ENCODE measurements around the gene F8. TPM values are rescaled to one million over a fixed set of nuclear protein-coding genes. Genes with fewer than 3 reads are reported as not detected.

F8 gene
- total and polyA plus RNA-seq, 7 donors = 13.5 to 31.7 (median 17.6) TPM

DNA sequence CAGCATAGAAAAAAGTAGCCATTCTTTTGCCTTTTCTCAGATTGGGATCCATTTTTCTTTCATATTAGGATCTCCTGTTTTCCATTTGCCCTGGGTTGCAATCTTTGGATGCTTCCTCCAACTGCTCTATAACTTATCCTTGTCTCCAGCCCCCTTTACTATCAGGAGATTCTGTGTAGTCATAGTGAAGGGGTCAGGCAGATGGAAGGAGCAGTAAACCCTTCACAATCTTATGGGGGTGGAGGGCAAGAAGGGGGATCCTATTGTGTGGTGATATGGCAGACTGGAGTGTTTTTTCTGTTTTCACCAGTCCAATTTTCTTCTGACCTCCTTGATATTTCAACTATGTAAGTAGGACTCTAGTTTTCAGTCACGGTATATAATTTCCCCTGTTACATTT, 186.4 kb downstream of the F8 start:
- no peak overlapping the region for H3K4me3 ChIP-seq
- 53 to 67% (median 55%) methylated on average over 1 of the region's 1 CpG for WGBS, 3 donors
- H3K4me1 ChIP-seq = no peaks in the 10 kb centered on the region

DNA sequence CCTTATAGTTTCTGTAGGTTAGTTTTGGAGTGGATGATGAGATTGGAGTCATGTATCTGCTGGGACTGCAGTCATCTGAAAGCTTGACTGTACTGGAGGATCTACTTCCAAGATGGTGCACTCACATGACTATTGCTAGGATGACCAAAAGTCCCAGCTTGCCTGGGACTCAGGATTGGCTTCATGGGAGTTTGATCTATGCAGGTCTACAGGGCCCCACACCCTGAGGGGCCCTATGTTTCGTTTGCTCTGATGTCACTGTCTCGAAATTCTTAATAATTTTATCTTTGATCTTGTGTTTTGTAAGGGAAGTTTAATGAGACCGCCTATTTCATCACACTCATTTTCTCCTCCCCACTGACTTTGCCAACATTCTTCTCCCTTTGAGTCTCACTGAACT, 188.0 kb downstream of the F8 start, which contains the start of gene SMIM9:
Gene SMIM9, minus strand, starts transcription at position 101 of the 400 bp plus-strand sequence. CDS start 3,806 bp downstream, outside the sequence.
- H3K27me3 ChIP-seq (ENCODE audit: insufficient read depth in 3 of 3, low read length in 2 of 3) = no peaks in the 10 kb centered on the region
- no peaks in the 10 kb centered on the region for H3K9me3 ChIP-seq
- no peaks in the 10 kb centered on the region for H3K4me1 ChIP-seq
- H3K4me3 ChIP-seq = no peak within 1 kb of the TSS
- H3K36me3 ChIP-seq (ENCODE audit: insufficient read depth in 1 of 2, low read depth in 1 of 2) = no peaks in the 10 kb centered on the region
- intact Hi-C loops (cut with DNase I) = no loop called here
- TF ChIP-seq, protein P1, sequence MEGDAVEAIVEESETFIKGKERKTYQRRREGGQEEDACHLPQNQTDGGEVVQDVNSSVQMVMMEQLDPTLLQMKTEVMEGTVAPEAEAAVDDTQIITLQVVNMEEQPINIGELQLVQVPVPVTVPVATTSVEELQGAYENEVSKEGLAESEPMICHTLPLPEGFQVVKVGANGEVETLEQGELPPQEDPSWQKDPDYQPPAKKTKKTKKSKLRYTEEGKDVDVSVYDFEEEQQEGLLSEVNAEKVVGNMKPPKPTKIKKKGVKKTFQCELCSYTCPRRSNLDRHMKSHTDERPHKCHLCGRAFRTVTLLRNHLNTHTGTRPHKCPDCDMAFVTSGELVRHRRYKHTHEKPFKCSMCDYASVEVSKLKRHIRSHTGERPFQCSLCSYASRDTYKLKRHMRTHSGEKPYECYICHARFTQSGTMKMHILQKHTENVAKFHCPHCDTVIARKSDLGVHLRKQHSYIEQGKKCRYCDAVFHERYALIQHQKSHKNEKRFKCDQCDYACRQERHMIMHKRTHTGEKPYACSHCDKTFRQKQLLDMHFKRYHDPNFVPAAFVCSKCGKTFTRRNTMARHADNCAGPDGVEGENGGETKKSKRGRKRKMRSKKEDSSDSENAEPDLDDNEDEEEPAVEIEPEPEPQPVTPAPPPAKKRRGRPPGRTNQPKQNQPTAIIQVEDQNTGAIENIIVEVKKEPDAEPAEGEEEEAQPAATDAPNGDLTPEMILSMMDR (IDR thresholded peaks at IDR 0.05) = no peak
- ATAC-seq = no peak
- H3K27ac ChIP-seq = no peak within 1 kb of the TSS
- DNase-seq = no peak
- 71 to 98% (median 97%) methylated on average over 3 of the region's 3 CpGs for WGBS, 3 donors

More for the DNA sequence above, 186.4 kb downstream of the F8 start:
- H3K27ac ChIP-seq = no peak overlapping the region
- DNase-seq = no peak
- H3K36me3 ChIP-seq (ENCODE audit: insufficient read depth in 1 of 2, low read depth in 1 of 2) = no peaks in the 10 kb centered on the region
- TF ChIP-seq, protein P1 (IDR thresholded peaks at IDR 0.05) = no peak
- intact Hi-C loops (cut with DNase I) = no loop called here
- no peaks in the 10 kb centered on the region for H3K27me3 ChIP-seq (ENCODE audit: insufficient read depth in 3 of 3, low read length in 2 of 3)
- no peak for ATAC-seq
- no peaks in the 10 kb centered on the region for H3K9me3 ChIP-seq

GRCh38 chrX:154833746-154834274, 188.7 kb downstream of the F8 start:
- Histone ChIP-seq H3K9me3 (no peaks in the 10 kb centered on the region), H3K36me3 (ENCODE audit: insufficient read depth in 1 of 2, low read depth in 1 of 2) (no peaks in the 10 kb centered on the region), H3K27me3 (ENCODE audit: insufficient read depth in 3 of 3, low read length in 2 of 3) (no peaks in the 10 kb centered on the region), H3K4me1 (no peaks in the 10 kb centered on the region), H3K27ac (no peak overlapping the region), H3K4me3 (no peak overlapping the region)
- ATAC-seq (no peak), DNase-seq (no peak)
- intact Hi-C loops (cut with DNase I) = no loop called here
- WGBS, 3 donors = 71 to 100% (median 92%) methylated on average over 3 of the region's 3 CpGs
- TF ChIP-seq, protein P1 (IDR thresholded peaks at IDR 0.05) = no peak

GRCh38 chrX:154829926-154830442, 192.5 kb downstream of the F8 start:
- no peaks in the 10 kb centered on the region for H3K9me3 ChIP-seq
- TF ChIP-seq, protein P1 (IDR thresholded peaks at IDR 0.05) = no peak
- DNase-seq (no peak), ATAC-seq (no peak)
- H3K4me3 ChIP-seq = no peak overlapping the region
- H3K27me3 ChIP-seq (ENCODE audit: insufficient read depth in 3 of 3, low read length in 2 of 3) = no peaks in the 10 kb centered on the region
- 29 to 60% methylated on average over 1 of the region's 1 CpG; no CpG with 5 or more reads in 1 of the 3 donors for WGBS, 3 donors
- intact Hi-C loops (cut with DNase I) = no loop called here
- no peak overlapping the region for H3K27ac ChIP-seq
- H3K4me1 ChIP-seq = no peaks in the 10 kb centered on the region
- no peaks in the 10 kb centered on the region for H3K36me3 ChIP-seq (ENCODE audit: insufficient read depth in 1 of 2, low read depth in 1 of 2)

DNA sequence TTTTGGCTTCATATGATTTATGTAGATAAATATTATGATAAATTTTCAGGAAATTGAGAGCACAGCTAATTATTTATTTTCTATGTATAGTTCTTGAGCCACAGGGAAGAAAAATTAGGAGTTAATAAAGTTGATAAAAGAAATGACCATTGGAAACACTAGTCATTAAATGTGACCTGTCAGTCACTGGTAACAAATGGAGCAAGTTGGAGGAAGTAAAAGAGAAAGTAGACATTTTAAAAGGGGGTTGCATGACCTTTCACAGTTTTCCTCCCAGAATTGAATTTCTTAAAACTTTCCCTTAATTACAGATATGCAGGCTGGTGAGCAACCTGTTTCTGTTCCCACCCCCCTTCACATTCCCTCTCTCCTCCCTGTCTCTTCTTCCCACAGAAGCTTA, 193.4 kb downstream of the F8 start:
- no peaks in the 10 kb centered on the region for H3K9me3 ChIP-seq
- H3K36me3 ChIP-seq (ENCODE audit: insufficient read depth in 1 of 2, low read depth in 1 of 2) = no peaks in the 10 kb centered on the region
- H3K27ac ChIP-seq = no peak overlapping the region
- DNase-seq = no peak
- H3K4me3 ChIP-seq = no peak overlapping the region
- H3K27me3 ChIP-seq (ENCODE audit: insufficient read depth in 3 of 3, low read length in 2 of 3) = no peaks in the 10 kb centered on the region
- no peak for ATAC-seq
- intact Hi-C loops (cut with DNase I) = no loop called here
- TF ChIP-seq, protein P1 (IDR thresholded peaks at IDR 0.05) = no peak
- H3K4me1 ChIP-seq = no peaks in the 10 kb centered on the region

Measured in psoas muscle (tissue), 8 donors.